BJ (cell line): Measurements from ENCODE around the gene NFAT5. TPM values are rescaled to one million over a fixed set of nuclear protein-coding genes. Genes with fewer than 3 reads are reported as not detected.

ENCODE experiments used
- CTCF ChIA-PET: fragments of 350-600 bp; formaldehyde crosslinking; extraction: SDS; loops from one replicate; lab custom pipeline; 2021; ENCODE audit warnings: antibody characterized with exemption, inconsistent platforms; lab: Yijun Ruan, JAX
- POLR2A ChIA-PET: fragments of 300-600 bp; sonication (Branson Sonifier 250); formaldehyde crosslinking; extraction: SDS; loops from one replicate; lab custom pipeline; 2021; ENCODE audit warnings: antibody characterized with exemption; lab: Charles Lee
- DNase-seq: peaks from one replicate; pipeline ENCODE4 v3.0.0-alpha.2; 2011; ENCODE audit warnings: low read depth
- H3K27me3 ChIP-seq: 2 replicates; pipeline ENCODE4 v1.6.0; 2011; ENCODE audit warnings: low read length; ENCODE audit not compliant: control insufficient read depth, insufficient read depth
- H3K36me3 ChIP-seq: 2 replicates; pipeline ENCODE4 v1.5.1; 2011; ENCODE audit warnings: low read length; ENCODE audit not compliant: control insufficient read depth, insufficient read depth
- H3K4me3 ChIP-seq: 2 replicates; pipeline ENCODE4 v1.5.1; 2011; ENCODE audit warnings: low read depth, mild to moderate bottlenecking, control low read depth, low read length
- CTCF ChIP-seq: IDR thresholded peaks from 2 replicates; pipeline ENCODE4 v1.5.1; 2011; ENCODE audit warnings: low read depth, mild to moderate bottlenecking, control low read depth, inconsistent platforms, low read length, moderate library complexity; ENCODE audit not compliant: insufficient read depth
- polyA plus RNA-seq: library from polyadenylated mRNA; depleted of rRNA; stranded (reverse); fragments of >200 nt; gene quantifications from 2 replicates; pipeline ENCODE4 v1.2.3, GENCODE V29; 2011

The NFAT5 gene
- polyA plus RNA-seq, 1 experiment = 29.6 TPM

GRCh38 chr16:69680358-69680757, 114.6 kb downstream of the NFAT5 start:
- H3K4me3 ChIP-seq = no peak overlapping the region
- H3K36me3 ChIP-seq = peaks cover 12% of the 10 kb centered on the region
- H3K27me3 ChIP-seq = no peaks in the 10 kb centered on the region
- TF ChIP-seq CTCF = no peak
- DNase-seq = no peak
- CTCF ChIA-PET = no interaction called here
- POLR2A ChIA-PET = no interaction called here

GRCh38 chr16:69688589-69688988, 122.8 kb downstream of the NFAT5 start:
- H3K36me3 ChIP-seq = peaks cover 14% of the 10 kb centered on the region
- POLR2A ChIA-PET = no interaction called here
- no peaks in the 10 kb centered on the region for H3K27me3 ChIP-seq
- no peak for DNase-seq
- CTCF ChIA-PET = interaction anchor here (0.6 to 1.3 kb wide), 3 partner anchors 9 to 53 kb away, joined by 3 to 4 read pairs (median 3); no protein-coding TSS in a partner anchor
- no peak overlapping the region for H3K4me3 ChIP-seq
- TF ChIP-seq CTCF = no peak

GRCh38 chr16:69691980-69692911, 126.5 kb downstream of the NFAT5 start:
- H3K4me3 ChIP-seq = no peak overlapping the region
- H3K27me3 ChIP-seq = no peaks in the 10 kb centered on the region
- CTCF ChIA-PET = interaction anchor here (1.3 to 2.2 kb wide), 2 partner anchors 294 to 296 kb away, joined by 5 to 6 read pairs; no protein-coding TSS in a partner anchor
- no peak for TF ChIP-seq CTCF
- POLR2A ChIA-PET = no interaction called here
- peaks cover 21% of the 10 kb centered on the region for H3K36me3 ChIP-seq
- peak; percentile 9 for DNase-seq

- CTCF ChIA-PET = interaction anchor here (2.2 kb wide), 1 partner anchor 298 kb away, joined by 5 read pairs; no protein-coding TSS in a partner anchor
- TF ChIP-seq CTCF = no peak
- Histone ChIP-seq H3K36me3 (peaks cover 20% of the 10 kb centered on the region), H3K4me3 (no peak overlapping the region), H3K27me3 (no peaks in the 10 kb centered on the region)
- POLR2A ChIA-PET = no interaction called here
- no peak for DNase-seq
These were observed 128.2 kb downstream of the NFAT5 start for GRCh38 chr16:69693916-69694315.

- no peak overlapping the region for H3K4me3 ChIP-seq
- no peak for TF ChIP-seq CTCF
- CTCF ChIA-PET = interaction anchor here (0.6 kb wide), 1 partner anchor 295 kb away, joined by 3 read pairs; no protein-coding TSS in a partner anchor
- H3K36me3 ChIP-seq = peaks cover 14% of the 10 kb centered on the region
- no peak for DNase-seq
- no peaks in the 10 kb centered on the region for H3K27me3 ChIP-seq
- POLR2A ChIA-PET = no interaction called here
These were observed 132.6 kb downstream of the NFAT5 start for GRCh38 chr16:69698404-69698803.
